Naive B cell (primary cell): ENCODE measurements around the gene SLC47A1. TPM values are rescaled to one million over a fixed set of nuclear protein-coding genes. Genes with fewer than 3 reads are reported as not detected.
A peak's percentile ranks its signal among the peaks of the same experiment; 100 is the strongest.

Experiments used
- ATAC-seq, 2 donors: fragments of 150-1000 bp; cut with Tn5 transposase; 2 replicates each; pipeline ENCODE4 v1.10.0; 2021; ENCODE audit warnings: low read depth in 2 of 2, mild to moderate bottlenecking in 2 of 2, moderate library complexity in 2 of 2
- DNase-seq: peaks from one replicate; pipeline ENCODE4 v3.0.0; 2022
- H3K27ac Mint-ChIP-seq, 6 donors: one replicate each; pipeline ENCODE4 v1.8.0; 2020 to 2022; ENCODE audit warnings: mild to moderate bottlenecking in 6 of 6, mixed read lengths in 6 of 6, moderate library complexity in 5 of 6, inconsistent platforms in 2 of 6
- H3K27me3 Mint-ChIP-seq, 3 donors: one replicate each; pipeline ENCODE4 v1.8.0; 2021 to 2022; ENCODE audit warnings: mixed read lengths in 3 of 3, mild to moderate bottlenecking in 1 of 3
- H3K36me3 Mint-ChIP-seq, 2 donors: one replicate each; pipeline ENCODE4 v1.8.0; 2020 to 2022; ENCODE audit warnings: mixed read lengths in 2 of 2, inconsistent platforms in 1 of 2, mild to moderate bottlenecking in 1 of 2
- H3K4me1 Mint-ChIP-seq, 3 donors: one replicate each; pipeline ENCODE4 v1.8.0; 2020 to 2022; ENCODE audit warnings: mixed read lengths in 3 of 3, inconsistent platforms in 1 of 3, mild to moderate bottlenecking in 1 of 3, moderate library complexity in 1 of 3
- H3K4me3 Mint-ChIP-seq, 8 donors: one replicate each; pipeline ENCODE4 v1.8.0; 2020 to 2022; ENCODE audit warnings: mild to moderate bottlenecking in 8 of 8, mixed read lengths in 8 of 8, moderate library complexity in 8 of 8, inconsistent platforms in 2 of 8
- H3K9me3 Mint-ChIP-seq, 7 donors: one replicate each; pipeline ENCODE4 v1.8.0; 2020 to 2022; ENCODE audit warnings: mixed read lengths in 7 of 7, mild to moderate bottlenecking in 5 of 7, inconsistent platforms in 2 of 7, moderate library complexity in 1 of 7
- polyA plus RNA-seq, 6 donors: library from polyadenylated mRNA; unstranded; fragments of 300-500 nt; fragmentation: Illumina TruSeq; gene quantifications; one replicate each; pipeline ENCODE4 v1.2.3, GENCODE V29; 2021; ENCODE audit warnings: low read depth in 6 of 6

Gene SLC47A1
- polyA plus RNA-seq, 6 donors from 2014 or later = not detected

- no peak for DNase-seq
- Mint-ChIP-seq H3K9me3 (no peaks in the 10 kb centered on the region), H3K27me3 (peaks cover 51 to 59% (median 53%) of the 10 kb centered on the region in 3 donors), H3K4me1 (peaks cover 0 to 21% (median 5%) of the 10 kb centered on the region in 3 donors), H3K4me3 (peak overlapping the region; percentile 13 to 70 (median 59)), H3K36me3 (no peaks in the 10 kb centered on the region), H3K27ac (peak overlapping the region in 1 of 6 donors; percentile 12)
- no peak for ATAC-seq
These were observed 477 bp upstream of the SLC47A1 start for GRCh38 chr17:19533036-19533717.

DNA sequence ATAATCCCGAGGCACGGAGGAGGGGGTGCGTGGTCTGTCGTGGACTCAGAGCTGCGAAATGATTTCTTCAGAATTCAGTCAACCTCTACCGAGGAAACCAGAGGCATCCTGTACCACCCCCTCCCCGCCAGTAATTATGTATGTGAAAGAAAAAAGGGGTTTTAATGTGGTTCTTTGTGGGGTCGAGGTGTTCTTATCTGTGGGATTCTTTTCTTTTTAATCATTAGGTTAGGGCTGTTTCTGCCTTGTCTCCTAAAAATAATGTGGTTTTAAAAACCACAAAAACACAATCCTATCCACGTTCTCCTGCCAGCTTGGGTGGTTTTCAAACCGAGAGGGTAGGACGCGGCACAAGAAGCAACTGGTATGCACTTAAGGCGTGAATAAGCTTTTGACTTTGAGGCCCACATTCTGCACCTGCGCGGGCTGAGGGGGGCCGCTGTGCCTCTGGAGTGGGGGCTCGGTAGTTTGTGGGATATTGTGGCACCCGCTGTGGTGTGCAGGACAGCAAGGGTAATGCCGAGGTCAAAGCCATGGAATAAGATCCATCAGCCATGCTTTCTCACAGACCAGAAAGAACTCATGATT lies 1.0 kb downstream of the SLC47A1 start:
- no peak for DNase-seq
- H3K4me1 Mint-ChIP-seq = peaks cover 0 to 21% (median 5%) of the 10 kb centered on the region in 3 donors
- ATAC-seq = no peak
- no peaks in the 10 kb centered on the region for H3K9me3 Mint-ChIP-seq
- H3K27ac Mint-ChIP-seq = peak overlapping the region in 1 of 6 donors; percentile 56
- H3K4me3 Mint-ChIP-seq = peak overlapping the region in 7 of 8 donors; percentile 36 to 86 (median 63)
- H3K36me3 Mint-ChIP-seq = no peaks in the 10 kb centered on the region
- H3K27me3 Mint-ChIP-seq = peaks cover 47 to 50% (median 49%) of the 10 kb centered on the region in 3 donors

DNA sequence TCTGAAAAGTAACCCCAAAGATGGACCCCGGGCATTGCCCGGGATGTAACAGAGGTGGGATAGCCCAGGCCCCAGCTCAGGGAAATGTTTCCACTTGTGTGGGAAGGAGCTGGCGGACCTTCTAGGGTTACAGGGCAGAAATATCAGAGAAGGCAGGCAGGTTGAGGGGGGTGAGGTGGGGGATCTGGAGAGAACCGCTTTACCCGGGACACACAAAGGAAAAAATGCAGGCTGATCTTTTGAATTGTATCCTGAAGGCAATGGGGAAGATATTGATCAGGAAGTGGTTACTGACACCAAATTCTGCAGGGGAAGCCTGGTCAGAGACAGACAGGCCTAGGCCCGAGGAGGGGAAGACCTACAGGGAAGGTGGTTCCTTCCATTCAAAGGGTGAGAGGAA lies 3.5 kb downstream of the SLC47A1 start:
- Mint-ChIP-seq H3K9me3 (no peaks in the 10 kb centered on the region), H3K36me3 (no peaks in the 10 kb centered on the region), H3K4me1 (peaks cover 0 to 19% (median 5%) of the 10 kb centered on the region in 3 donors), H3K27ac (no peak overlapping the region), H3K27me3 (peaks cover 35 to 42% (median 41%) of the 10 kb centered on the region in 3 donors), H3K4me3 (peak overlapping the region in 1 of 8 donors; percentile 53)
- DNase-seq (no peak), ATAC-seq (no peak)

DNA sequence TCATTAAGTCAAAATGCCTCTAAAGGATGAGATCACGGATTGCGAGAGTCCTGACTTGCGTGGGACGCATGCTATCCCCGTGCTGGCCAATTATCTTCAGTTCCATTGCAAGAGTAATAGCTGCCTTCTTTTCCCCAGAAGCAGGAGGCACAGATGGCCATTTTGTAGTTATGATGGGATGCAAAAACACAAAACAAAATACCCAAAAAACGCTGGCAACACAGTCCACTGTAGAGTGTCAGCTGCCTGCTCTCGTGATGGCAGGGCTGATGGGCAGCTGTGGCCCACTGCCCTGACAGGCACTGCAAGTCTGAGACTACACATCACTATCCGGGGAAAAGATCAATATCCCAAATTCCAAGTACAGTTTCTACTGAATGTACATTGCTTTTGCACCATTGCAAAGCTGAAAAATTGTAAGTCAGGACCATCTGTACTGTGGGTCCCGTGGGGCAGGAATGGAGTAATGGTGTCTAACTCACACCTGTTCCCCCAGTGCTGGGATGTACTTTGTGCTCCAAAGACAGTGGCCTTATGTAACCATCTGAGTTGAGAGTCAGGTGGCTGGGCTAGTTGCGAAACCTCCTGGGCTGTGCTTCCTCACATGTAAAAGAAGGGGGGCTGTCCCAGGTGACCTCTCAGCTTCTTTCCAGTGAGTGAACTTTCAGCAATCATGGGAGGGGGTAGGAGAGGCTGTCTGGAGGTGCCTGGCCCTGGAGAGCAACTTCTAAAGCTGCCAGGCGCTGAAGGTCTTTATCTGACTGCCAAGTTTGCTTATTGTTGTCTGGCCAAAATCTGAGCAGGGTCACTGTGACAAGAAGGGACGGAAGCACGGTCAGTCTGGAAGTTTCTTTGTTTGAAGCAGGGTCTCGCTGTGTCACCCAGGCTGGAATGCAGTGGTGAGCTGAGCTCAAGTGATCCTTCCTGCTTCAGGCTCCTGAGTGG lies 4.7 kb downstream of the SLC47A1 start:
- no peak overlapping the region for H3K4me3 Mint-ChIP-seq
- no peaks in the 10 kb centered on the region for H3K9me3 Mint-ChIP-seq
- ATAC-seq = no peak
- no peak for DNase-seq
- H3K27me3 Mint-ChIP-seq = peaks cover 28 to 29% (median 29%) of the 10 kb centered on the region in 3 donors
- peaks cover 0 to 8% (median 5%) of the 10 kb centered on the region in 3 donors for H3K4me1 Mint-ChIP-seq
- H3K36me3 Mint-ChIP-seq = no peaks in the 10 kb centered on the region
- no peak overlapping the region for H3K27ac Mint-ChIP-seq

DNA sequence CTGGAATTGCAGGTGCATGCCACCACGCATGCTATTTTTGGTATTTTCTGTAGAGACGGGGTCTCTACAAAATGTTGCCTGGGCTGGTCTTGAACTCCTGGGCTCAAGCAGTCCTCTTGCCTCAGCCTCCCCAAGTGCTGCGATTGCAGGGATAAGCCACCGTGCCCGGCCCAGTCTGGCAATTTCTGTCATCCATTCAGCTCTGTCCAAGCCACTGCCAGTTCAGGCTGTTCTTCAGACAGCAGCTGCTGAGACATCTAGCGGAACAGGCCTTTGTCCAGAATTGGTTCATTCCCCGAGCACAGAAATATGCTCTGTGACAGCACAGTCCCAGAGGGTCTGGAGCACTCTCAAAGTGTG lies 5.4 kb downstream of the SLC47A1 start:
- Mint-ChIP-seq H3K27me3 (peaks cover 27 to 29% (median 28%) of the 10 kb centered on the region in 3 donors), H3K36me3 (no peaks in the 10 kb centered on the region), H3K9me3 (no peaks in the 10 kb centered on the region), H3K4me3 (no peak overlapping the region), H3K4me1 (peaks cover 0 to 6% (median 5%) of the 10 kb centered on the region in 3 donors), H3K27ac (no peak overlapping the region)
- ATAC-seq (no peak), DNase-seq (no peak)

DNA sequence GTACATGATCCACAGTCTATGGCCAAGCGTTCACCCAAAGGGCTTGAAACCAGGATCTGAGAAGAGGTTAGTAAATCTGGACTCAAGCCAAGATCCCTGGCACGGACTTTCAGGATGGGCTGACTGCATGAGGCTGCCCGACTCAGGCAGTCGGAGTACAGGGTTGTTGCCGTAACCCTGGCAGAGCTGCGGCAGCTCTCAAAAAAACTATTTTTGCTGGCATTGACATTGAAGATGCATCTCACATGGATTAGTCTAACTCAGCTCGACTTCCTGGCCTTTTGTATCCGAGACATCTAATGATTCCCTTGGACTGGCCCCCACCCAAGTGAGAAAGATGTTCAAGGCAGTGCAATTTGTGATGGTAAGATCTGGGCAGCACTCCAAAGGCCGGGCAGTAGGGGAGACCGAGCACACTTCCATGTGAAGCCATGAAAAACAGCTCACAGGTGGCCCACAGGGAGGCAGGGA lies 6.2 kb downstream of the SLC47A1 start:
- no peak for DNase-seq
- Mint-ChIP-seq H3K36me3 (no peaks in the 10 kb centered on the region), H3K4me3 (no peak overlapping the region), H3K27me3 (peaks cover 22 to 24% (median 23%) of the 10 kb centered on the region in 3 donors), H3K9me3 (no peaks in the 10 kb centered on the region), H3K4me1 (no peaks in the 10 kb centered on the region), H3K27ac (no peak overlapping the region)
- no peak for ATAC-seq

DNA sequence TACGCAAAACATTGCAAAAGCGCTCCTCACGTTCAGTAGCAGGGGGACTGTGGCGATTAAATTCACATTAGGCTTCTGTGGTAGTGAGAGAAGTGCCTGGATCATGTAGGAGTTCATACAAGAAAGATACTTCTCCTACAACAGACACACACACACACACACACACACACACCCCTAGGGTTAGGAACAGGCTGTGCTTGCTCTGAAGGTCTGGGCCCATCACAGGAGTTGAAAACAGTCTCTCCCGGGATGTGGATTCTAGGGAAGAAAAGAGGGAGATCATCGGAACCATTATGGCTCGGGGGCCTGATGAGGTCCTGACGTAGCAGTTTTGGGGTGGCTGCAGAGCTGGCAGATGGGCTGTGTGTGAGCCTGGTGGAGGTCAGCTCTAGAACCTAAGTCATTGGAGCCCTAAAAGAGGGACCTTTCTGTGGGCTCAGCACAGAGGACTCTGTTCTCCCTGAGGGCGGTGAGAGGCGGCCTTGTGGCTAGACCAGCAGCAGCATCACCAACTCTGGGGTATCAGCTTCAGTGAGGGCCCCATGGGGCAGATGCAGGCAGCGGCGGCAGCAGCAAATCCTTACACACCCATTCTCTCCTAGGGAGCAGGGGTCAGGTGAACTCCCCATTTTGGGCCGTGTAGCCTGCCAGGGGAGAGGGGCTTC lies 7.2 kb downstream of the SLC47A1 start:
- DNase-seq (no peak), ATAC-seq (no peak)
- Mint-ChIP-seq H3K4me1 (no peaks in the 10 kb centered on the region), H3K4me3 (no peak overlapping the region), H3K27ac (no peak overlapping the region), H3K27me3 (peaks cover 21% of the 10 kb centered on the region in 3 donors), H3K36me3 (no peaks in the 10 kb centered on the region), H3K9me3 (no peaks in the 10 kb centered on the region)

- Mint-ChIP-seq H3K4me1 (peaks cover 2 to 4% (median 4%) of the 10 kb centered on the region in 3 donors), H3K36me3 (no peaks in the 10 kb centered on the region), H3K4me3 (no peak overlapping the region), H3K27me3 (peaks cover 17 to 19% (median 18%) of the 10 kb centered on the region in 3 donors), H3K9me3 (no peaks in the 10 kb centered on the region), H3K27ac (no peak overlapping the region)
- DNase-seq (no peak), ATAC-seq (no peak)
These were observed 7.8 kb downstream of the SLC47A1 start for GRCh38 chr17:19541445-19541844.

DNA sequence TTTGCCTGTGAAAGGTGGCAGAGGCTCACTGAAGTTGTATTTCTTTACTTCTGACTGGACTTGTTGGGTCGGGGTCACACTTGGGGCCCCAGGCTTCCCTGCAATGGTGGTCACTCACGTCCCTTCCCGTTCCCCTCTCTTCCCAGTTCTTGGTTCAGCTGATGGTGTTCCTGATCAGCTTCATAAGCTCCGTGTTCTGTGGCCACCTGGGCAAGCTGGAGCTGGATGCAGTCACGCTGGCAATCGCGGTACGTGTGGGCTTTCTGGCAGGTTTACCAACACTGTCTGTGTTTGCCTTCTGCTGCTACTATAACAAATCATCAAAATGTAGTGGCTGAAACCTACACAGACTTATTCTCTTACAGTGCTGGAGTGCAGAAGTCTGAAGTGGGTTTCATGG lies 8.6 kb downstream of the SLC47A1 start:
- DNase-seq (no peak), ATAC-seq (no peak)
- no peaks in the 10 kb centered on the region for H3K9me3 Mint-ChIP-seq
- H3K27ac Mint-ChIP-seq = no peak overlapping the region
- H3K36me3 Mint-ChIP-seq = no peaks in the 10 kb centered on the region
- H3K4me1 Mint-ChIP-seq = peaks cover 6 to 9% (median 8%) of the 10 kb centered on the region in 3 donors
- peaks cover 9 to 14% (median 10%) of the 10 kb centered on the region in 3 donors for H3K27me3 Mint-ChIP-seq
- no peak overlapping the region for H3K4me3 Mint-ChIP-seq

GRCh38 chr17:19544366-19544765 lies 10.7 kb downstream of the SLC47A1 start:
- Mint-ChIP-seq H3K4me3 (no peak overlapping the region), H3K4me1 (peaks cover 6 to 9% (median 8%) of the 10 kb centered on the region in 3 donors)

GRCh38 chr17:19546289-19547065 lies 12.8 kb downstream of the SLC47A1 start:
- Mint-ChIP-seq H3K4me3 (no peak overlapping the region), H3K27ac (no peak overlapping the region), H3K27me3 (peaks cover 0 to 11% (median 4%) of the 10 kb centered on the region in 3 donors), H3K4me1 (peaks cover 6 to 9% (median 8%) of the 10 kb centered on the region in 3 donors), H3K9me3 (no peaks in the 10 kb centered on the region), H3K36me3 (no peaks in the 10 kb centered on the region)
- DNase-seq (no peak), ATAC-seq (peak; percentile 70 to 81)

More at GRCh38 chr17:19544366-19544765, 10.7 kb downstream of the SLC47A1 start:
- Mint-ChIP-seq H3K9me3 (no peaks in the 10 kb centered on the region), H3K27me3 (peaks cover 0 to 5% (median 4%) of the 10 kb centered on the region in 3 donors), H3K36me3 (no peaks in the 10 kb centered on the region), H3K27ac (no peak overlapping the region)
- ATAC-seq (no peak), DNase-seq (no peak)
